Lung (tissue), 12 donors: ENCODE results near the gene RIOK1. TPM values are rescaled to one million over a fixed set of nuclear protein-coding genes. Genes with fewer than 3 reads are reported as not detected.

ENCODE experiments used
- ATAC-seq: fragments of 200-7000 bp; cut with Tn5 transposase; one replicate; pipeline ENCODE4 v1.9.1; 2020; ENCODE audit warnings: moderate number of reproducible peaks; ENCODE audit not compliant: insufficient read depth, low FRiP score
- DNase-seq, 3 donors: peaks; one replicate each; pipeline ENCODE4 v3.0.0-alpha.2; 2013 to 2017
- H3K27ac ChIP-seq, 2 donors: one replicate each; pipeline ENCODE4 v1.5.1; 2013; ENCODE audit warnings: mild to moderate bottlenecking in 2 of 2, moderate library complexity in 2 of 2, control low read depth in 1 of 2, inconsistent platforms in 1 of 2, low read depth in 1 of 2, low read length in 1 of 2
- H3K27me3 ChIP-seq, 3 donors: one replicate each; pipeline ENCODE4 v1.5.1; 2013; ENCODE audit warnings: low read length in 2 of 3; ENCODE audit not compliant: control insufficient read depth in 3 of 3, insufficient read depth in 3 of 3
- H3K36me3 ChIP-seq, 4 donors: one replicate each; pipeline ENCODE4 v1.5.1; 2013; ENCODE audit warnings: low read length in 4 of 4, mild to moderate bottlenecking in 1 of 4, moderate library complexity in 1 of 4; ENCODE audit not compliant: control insufficient read depth in 4 of 4, insufficient read depth in 4 of 4
- H3K4me1 ChIP-seq, 5 donors: one replicate each; pipeline ENCODE4 v1.5.1; 2013; ENCODE audit warnings: low read length in 5 of 5, mild to moderate bottlenecking in 2 of 5, moderate library complexity in 1 of 5; ENCODE audit not compliant: control insufficient read depth in 5 of 5, insufficient read depth in 5 of 5
- H3K4me3 ChIP-seq: one replicate; pipeline ENCODE4 v1.5.1; 2013; ENCODE audit warnings: mild to moderate bottlenecking, control low read depth, moderate library complexity
- H3K9ac ChIP-seq, 2 donors: one replicate each; pipeline ENCODE4 v1.5.1; 2013; ENCODE audit warnings: low read length in 2 of 2, control low read depth in 1 of 2; ENCODE audit not compliant: insufficient read depth in 1 of 2
- H3K9me3 ChIP-seq, 4 donors: one replicate each; pipeline ENCODE4 v1.5.1; 2013; ENCODE audit warnings: low read length in 3 of 4, mild to moderate bottlenecking in 1 of 4, moderate library complexity in 1 of 4; ENCODE audit not compliant: control insufficient read depth in 4 of 4, insufficient read depth in 3 of 4
- CTCF ChIP-seq: IDR thresholded peaks from 2 replicates; pipeline ENCODE4 v1.5.1; 2012; ENCODE audit warnings: mild to moderate bottlenecking; ENCODE audit errors: control extremely low read depth, extremely low read depth
- WGBS, 2 donors: extraction: QIAGEN DNeasy Blood & Tissue Kit; methylation state at CpG; one replicate each; pipeline ENCODE4 v1.1.7; 2013; 5-methylcytosine and 5-hydroxymethylcytosine counted together
- polyA plus RNA-seq, 2 donors: library from polyadenylated mRNA; stranded (reverse); fragments of 200-250 nt; gene quantifications; one replicate each; pipeline ENCODE4 v1.2.1, GENCODE V29; 2013
- total RNA-seq, 2 donors: library from RNA; depleted of rRNA in 1 of 2; stranded (reverse); fragments of >200 nt in 1 of 2; gene quantifications; one replicate each; pipeline ENCODE4 v1.2.1, GENCODE V29; 2014 to 2021
- donor health status: control.
- donor health status: control.
- donor health status: Bipolar disorder and iron deficiency.
- donor health status: healthy.
- donor health status: DM: yes; HTN: yes; CAD: no.

Gene RIOK1
- total and polyA plus RNA-seq, 4 donors, result 10.2 to 25.4 (median 15.1) TPM

GRCh38 chr6:7461416-7461815 lies 71.8 kb downstream of the RIOK1 start:
- no peak for TF ChIP-seq CTCF
- H3K4me1 ChIP-seq, result no peaks in the 10 kb centered on the region
- no peak for DNase-seq
- no peak overlapping the region for H3K4me3 ChIP-seq
- no peaks in the 10 kb centered on the region for H3K27me3 ChIP-seq
- WGBS, 2 donors, result 85 to 90% methylated on average over 4 of the region's 4 CpGs
- peak; percentile 19 for ATAC-seq
- H3K27ac ChIP-seq, result no peak overlapping the region
- no peak overlapping the region for H3K9ac ChIP-seq
- no peaks in the 10 kb centered on the region for H3K9me3 ChIP-seq
- no peaks in the 10 kb centered on the region for H3K36me3 ChIP-seq

GRCh38 chr6:7463785-7464184 lies 74.2 kb downstream of the RIOK1 start:
- H3K4me1 ChIP-seq, result peaks cover 0 to 2% (median 0%) of the 10 kb centered on the region in 5 donors
- H3K9me3 ChIP-seq, result no peaks in the 10 kb centered on the region
- 60 to 67% methylated on average over 4 of the region's 4 CpGs for WGBS, 2 donors
- DNase-seq, result no peak
- TF ChIP-seq CTCF, result no peak
- H3K9ac ChIP-seq, result no peak overlapping the region
- no peaks in the 10 kb centered on the region for H3K27me3 ChIP-seq
- no peak overlapping the region for H3K27ac ChIP-seq
- H3K36me3 ChIP-seq, result no peaks in the 10 kb centered on the region
- no peak for ATAC-seq
- H3K4me3 ChIP-seq, result no peak overlapping the region

- ATAC-seq (no peak), DNase-seq (peak in 2 of 3 donors; percentile 24 to 45)
- H3K4me3 ChIP-seq, result no peak overlapping the region
- peaks cover 0 to 2% (median 0%) of the 10 kb centered on the region in 5 donors for H3K4me1 ChIP-seq
- no peak overlapping the region for H3K9ac ChIP-seq
- H3K27me3 ChIP-seq, result no peaks in the 10 kb centered on the region
- WGBS, 2 donors, result 46 to 68% methylated on average over 13 of the region's 13 CpGs
- no peak for TF ChIP-seq CTCF
- H3K9me3 ChIP-seq, result no peaks in the 10 kb centered on the region
- H3K36me3 ChIP-seq, result no peaks in the 10 kb centered on the region
- no peak overlapping the region for H3K27ac ChIP-seq
Observed at GRCh38 chr6:7467007-7467897, 77.6 kb downstream of the RIOK1 start.

Other genes starting within 250 kb of the RIOK1 start
- gene SSR1, start 76.6 kb upstream of the RIOK1 start, total RNA-seq, result 100 to 1,000 TPM in 1 of 2 donors, 10 to 100 TPM in 1; 91.2 to 150 TPM
- 10 to 100 TPM; 22.4 to 88.9 TPM for gene SSR1, start 76.6 kb upstream of the RIOK1 start, polyA plus RNA-seq
- under 1 TPM in 1 of 2 donors, not detected in 1; 0.15 TPM for gene CAGE1, start 66 bp upstream of the RIOK1 start, total RNA-seq
- not detected for gene CAGE1, start 66 bp upstream of the RIOK1 start, polyA plus RNA-seq
- 10 to 100 TPM; 30.2 to 73.2 TPM for gene DSP, start 151.9 kb downstream of the RIOK1 start, total RNA-seq
- 1 to 10 TPM; 2.9 to 8.6 TPM for gene DSP, start 151.9 kb downstream of the RIOK1 start, polyA plus RNA-seq
- gene SNRNP48, start 200.4 kb downstream of the RIOK1 start, total RNA-seq, result 10 to 100 TPM in 1 of 2 donors, 1 to 10 TPM in 1; 8.4 to 23.9 TPM
- 1 to 10 TPM; 4.6 to 5.0 TPM for gene SNRNP48, start 200.4 kb downstream of the RIOK1 start, polyA plus RNA-seq